Measurements from ENCODE around the gene GOLGA3. TPM values are rescaled to one million over a fixed set of nuclear protein-coding genes. Genes with fewer than 3 reads are reported as not detected.
"Not testable (repeated sequence)": the region's sequence is repeated elsewhere in the genome, so short reads cannot be mapped to it uniquely, and the experiment has no call there.

GOLGA3 gene
- total and polyA plus RNA-seq, 4 donors, result 5.0 to 43.0 (median 15.8) TPM

DNA sequence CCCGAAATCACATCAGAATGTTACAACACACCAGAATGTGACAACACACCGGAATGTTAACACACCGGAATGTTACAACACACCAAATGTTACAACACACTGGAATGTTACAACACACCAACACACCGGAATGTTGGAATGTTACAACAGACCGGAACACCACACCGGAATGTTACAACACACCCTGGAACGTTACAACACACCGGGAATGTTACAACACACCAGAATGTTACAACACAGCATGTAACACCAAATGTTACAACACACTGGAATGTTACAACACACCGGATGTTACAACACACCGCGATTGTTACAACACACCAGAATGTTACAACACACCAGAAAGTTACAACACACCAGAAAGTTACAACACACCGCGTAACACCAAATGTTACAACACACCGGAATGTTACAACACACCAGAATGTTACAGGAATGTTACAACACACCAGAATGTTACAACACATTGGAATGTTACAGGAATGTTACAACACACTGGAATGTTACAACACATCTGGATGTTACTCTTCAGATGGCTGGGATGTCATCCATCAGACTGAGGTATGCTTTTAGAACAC, 37.7 kb upstream of the GOLGA3 start (continued):
- TF ChIP-seq, protein P1, sequence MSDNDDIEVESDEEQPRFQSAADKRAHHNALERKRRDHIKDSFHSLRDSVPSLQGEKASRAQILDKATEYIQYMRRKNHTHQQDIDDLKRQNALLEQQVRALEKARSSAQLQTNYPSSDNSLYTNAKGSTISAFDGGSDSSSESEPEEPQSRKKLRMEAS (IDR thresholded peaks at IDR 0.05), result no peak
- TF ChIP-seq FOXA1 (IDR thresholded peaks at IDR 0.05) (no peak), CTCF (IDR thresholded peaks at IDR 0.05; ENCODE audit: low read depth, low read length, missing input control) (no peak)

DNA sequence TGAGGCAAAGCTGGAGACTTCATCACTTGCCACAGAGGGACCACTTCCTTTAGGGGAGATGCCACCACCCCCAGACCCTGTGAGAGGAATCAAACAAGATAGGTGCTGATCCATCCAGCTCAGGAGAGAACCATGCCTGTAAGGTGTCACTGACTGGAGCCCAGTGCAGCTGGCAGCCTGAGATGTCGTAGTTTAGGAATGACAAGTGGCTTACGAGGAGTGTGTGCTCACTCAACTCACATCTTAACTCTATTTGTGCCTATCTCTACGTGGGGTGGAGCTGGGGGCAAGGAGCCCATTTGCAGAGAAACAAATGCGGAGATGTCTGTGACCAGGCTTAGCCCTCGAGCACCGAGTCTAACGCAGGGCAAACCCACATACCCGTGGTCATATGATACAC, 32.9 kb upstream of the GOLGA3 start:
- Histone ChIP-seq H3K9ac (ENCODE audit: low read depth in 1 of 2, low read length in 2 of 2) (no peak overlapping the region), H3K4me3 (ENCODE audit: low read depth in 1 of 3, low read length in 3 of 3) (no peak overlapping the region), H3K4me1 (ENCODE audit: control insufficient read depth in 4 of 4, insufficient read depth in 4 of 4, low read length in 3 of 4) (no peaks in the 10 kb centered on the region), H3K27ac (ENCODE audit: low read depth in 1 of 2, low read length in 2 of 2) (no peak overlapping the region), H3K36me3 (ENCODE audit: control insufficient read depth in 4 of 4, insufficient read depth in 3 of 4, low read depth in 1 of 4, low read length in 3 of 4) (peaks cover 24 to 44% (median 35%) of the 10 kb centered on the region in 4 donors), H3K9me3 (ENCODE audit: control insufficient read depth in 4 of 4, low read length in 3 of 4) (peaks cover 1 to 13% (median 5%) of the 10 kb centered on the region in 4 donors), H3K27me3 (ENCODE audit: control insufficient read depth in 4 of 4, insufficient read depth in 4 of 4, low read length in 3 of 4) (no peaks in the 10 kb centered on the region)
- WGBS, result 97% methylated on average over 8 of the region's 8 CpGs
- no peak for DNase-seq (ENCODE audit: low spot score)
- TF ChIP-seq NR2F2 (IDR thresholded peaks at IDR 0.05), result no peak

DNA sequence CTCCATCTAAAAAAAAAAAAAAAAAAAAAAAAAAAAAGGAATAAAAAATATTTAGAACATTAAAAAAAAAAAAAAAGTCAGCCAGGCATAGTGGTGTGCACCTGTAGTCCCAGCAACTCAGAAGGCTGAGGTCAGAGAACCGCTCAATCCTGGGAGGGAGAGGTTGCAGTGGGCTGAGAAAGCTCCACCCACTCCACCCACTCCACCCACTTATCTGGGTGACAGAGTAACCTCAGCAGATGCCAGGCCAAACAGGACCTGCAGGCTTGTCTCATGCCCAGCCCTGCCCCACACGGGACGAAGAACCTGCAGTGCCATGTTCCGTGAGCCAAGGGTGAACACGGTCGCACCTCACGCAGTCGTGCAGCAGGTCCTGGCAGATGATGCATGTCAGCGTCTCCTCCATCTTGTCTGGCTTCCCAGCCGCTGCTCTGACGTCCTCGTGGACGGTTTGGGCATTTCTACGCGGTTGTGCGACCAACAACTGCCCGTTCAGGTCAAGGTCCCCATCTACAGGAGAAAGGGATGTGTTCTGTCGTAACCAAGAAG, 30.1 kb upstream of the GOLGA3 start:
- Histone ChIP-seq H3K27me3 (ENCODE audit: control insufficient read depth in 4 of 4, insufficient read depth in 4 of 4, low read length in 3 of 4) (no peaks in the 10 kb centered on the region), H3K4me1 (ENCODE audit: control insufficient read depth in 4 of 4, insufficient read depth in 4 of 4, low read length in 3 of 4) (no peaks in the 10 kb centered on the region), H3K27ac (ENCODE audit: low read depth in 1 of 2, low read length in 2 of 2) (no peak overlapping the region), H3K9ac (ENCODE audit: low read depth in 1 of 2, low read length in 2 of 2) (no peak overlapping the region), H3K4me3 (ENCODE audit: low read depth in 1 of 3, low read length in 3 of 3) (no peak overlapping the region), H3K9me3 (ENCODE audit: control insufficient read depth in 4 of 4, low read length in 3 of 4) (peaks cover 0 to 3% (median 0%) of the 10 kb centered on the region in 4 donors), H3K36me3 (ENCODE audit: control insufficient read depth in 4 of 4, insufficient read depth in 3 of 4, low read depth in 1 of 4, low read length in 3 of 4) (peaks cover 39 to 66% (median 44%) of the 10 kb centered on the region in 4 donors)
- 97% methylated on average over 18 of the region's 18 CpGs for WGBS
- DNase-seq (ENCODE audit: low spot score), result no peak
- TF ChIP-seq RAD21 (IDR thresholded peaks at IDR 0.05) (no peak), JUND (IDR thresholded peaks at IDR 0.05) (no peak), FOXA2 (IDR thresholded peaks at IDR 0.05) (no peak)
- TF ChIP-seq, protein P2, sequence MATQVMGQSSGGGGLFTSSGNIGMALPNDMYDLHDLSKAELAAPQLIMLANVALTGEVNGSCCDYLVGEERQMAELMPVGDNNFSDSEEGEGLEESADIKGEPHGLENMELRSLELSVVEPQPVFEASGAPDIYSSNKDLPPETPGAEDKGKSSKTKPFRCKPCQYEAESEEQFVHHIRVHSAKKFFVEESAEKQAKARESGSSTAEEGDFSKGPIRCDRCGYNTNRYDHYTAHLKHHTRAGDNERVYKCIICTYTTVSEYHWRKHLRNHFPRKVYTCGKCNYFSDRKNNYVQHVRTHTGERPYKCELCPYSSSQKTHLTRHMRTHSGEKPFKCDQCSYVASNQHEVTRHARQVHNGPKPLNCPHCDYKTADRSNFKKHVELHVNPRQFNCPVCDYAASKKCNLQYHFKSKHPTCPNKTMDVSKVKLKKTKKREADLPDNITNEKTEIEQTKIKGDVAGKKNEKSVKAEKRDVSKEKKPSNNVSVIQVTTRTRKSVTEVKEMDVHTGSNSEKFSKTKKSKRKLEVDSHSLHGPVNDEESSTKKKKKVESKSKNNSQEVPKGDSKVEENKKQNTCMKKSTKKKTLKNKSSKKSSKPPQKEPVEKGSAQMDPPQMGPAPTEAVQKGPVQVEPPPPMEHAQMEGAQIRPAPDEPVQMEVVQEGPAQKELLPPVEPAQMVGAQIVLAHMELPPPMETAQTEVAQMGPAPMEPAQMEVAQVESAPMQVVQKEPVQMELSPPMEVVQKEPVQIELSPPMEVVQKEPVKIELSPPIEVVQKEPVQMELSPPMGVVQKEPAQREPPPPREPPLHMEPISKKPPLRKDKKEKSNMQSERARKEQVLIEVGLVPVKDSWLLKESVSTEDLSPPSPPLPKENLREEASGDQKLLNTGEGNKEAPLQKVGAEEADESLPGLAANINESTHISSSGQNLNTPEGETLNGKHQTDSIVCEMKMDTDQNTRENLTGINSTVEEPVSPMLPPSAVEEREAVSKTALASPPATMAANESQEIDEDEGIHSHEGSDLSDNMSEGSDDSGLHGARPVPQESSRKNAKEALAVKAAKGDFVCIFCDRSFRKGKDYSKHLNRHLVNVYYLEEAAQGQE (IDR thresholded peaks at IDR 0.05), result no peak

DNA sequence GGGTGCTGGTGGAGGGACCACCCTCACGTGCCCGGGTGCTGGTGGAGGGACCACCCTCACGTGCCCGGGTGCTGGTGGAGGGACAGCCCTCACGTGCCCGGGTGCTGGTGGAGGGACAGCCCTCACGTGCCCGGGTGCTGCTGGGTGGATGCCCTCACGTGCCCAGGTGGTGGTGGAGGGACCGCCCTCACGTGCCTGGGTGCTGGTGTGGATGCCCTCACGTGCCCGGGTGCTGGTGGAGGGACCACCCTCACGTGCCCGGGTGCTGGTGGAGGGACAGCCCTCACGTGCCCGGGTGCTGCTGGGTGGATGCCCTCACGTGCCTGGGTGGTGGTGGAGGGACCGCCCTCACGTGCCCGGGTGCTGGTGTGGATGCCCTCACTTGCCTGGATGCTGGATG, 28.4 kb upstream of the GOLGA3 start:
- H3K27me3 ChIP-seq (ENCODE audit: control insufficient read depth in 4 of 4, insufficient read depth in 4 of 4, low read length in 3 of 4); H3K9ac ChIP-seq (ENCODE audit: low read depth in 1 of 2, low read length in 2 of 2); H3K9me3 ChIP-seq (ENCODE audit: control insufficient read depth in 4 of 4, low read length in 3 of 4); H3K4me1 ChIP-seq (ENCODE audit: control insufficient read depth in 4 of 4, insufficient read depth in 4 of 4, low read length in 3 of 4); DNase-seq (ENCODE audit: low spot score); H3K27ac ChIP-seq (ENCODE audit: low read depth in 1 of 2, low read length in 2 of 2); H3K4me3 ChIP-seq (ENCODE audit: low read depth in 1 of 3, low read length in 3 of 3): not testable (repeated sequence)
- 97% methylated on average over 21 of the region's 21 CpGs for WGBS
- H3K36me3 ChIP-seq (ENCODE audit: control insufficient read depth in 4 of 4, insufficient read depth in 3 of 4, low read depth in 1 of 4, low read length in 3 of 4), result peaks cover 43 to 79% (median 52%) of the 10 kb centered on the region in 4 donors
